Endothelial cell of umbilical vein (primary cell): Measurements from ENCODE around the gene APRT.
"Not testable (repeated sequence)": the region's sequence is repeated elsewhere in the genome, so short reads cannot be mapped to it uniquely, and the experiment has no call there.

Experiments
- CTCF ChIP-seq, 2 donors: IDR thresholded peaks; 1 replicate in 1 of 2; 2 replicates in 1 of 2; pipeline ENCODE4 v1.5.1; 2011; ENCODE audit warnings: low read length in 2 of 2, mild to moderate bottlenecking in 2 of 2, moderate library complexity in 2 of 2, control low read depth in 1 of 2, inconsistent platforms in 1 of 2, low read depth in 1 of 2; ENCODE audit not compliant: insufficient read depth in 1 of 2; ENCODE audit errors: extremely low read depth in 1 of 2
- EZH2 ChIP-seq: IDR thresholded peaks from 2 replicates; pipeline ENCODE4 v1.6.1; 2012; ENCODE audit warnings: borderline replicate concordance, low read depth, mild to moderate bottlenecking, moderate library complexity, low read length, inconsistent platforms; ENCODE audit not compliant: severe bottlenecking
- FOS ChIP-seq: IDR thresholded peaks from 2 replicates; pipeline ENCODE4 v1.6.1; 2011; ENCODE audit warnings: mild to moderate bottlenecking, low read length, moderate library complexity, borderline replicate concordance; ENCODE audit not compliant: insufficient read depth
- MYC ChIP-seq: IDR thresholded peaks from one replicate; pipeline ENCODE4 v1.6.1; 2011; ENCODE audit warnings: mild to moderate bottlenecking, low read depth, low read length
- POLR2A ChIP-seq: IDR thresholded peaks from 2 replicates; pipeline ENCODE4 v1.6.1; 2012; ENCODE audit warnings: low read depth, mild to moderate bottlenecking, control low read depth, low read length
- POLR2AphosphoS5 ChIP-seq: IDR thresholded peaks from 2 replicates; pipeline ENCODE4 v1.6.1; 2012; ENCODE audit warnings: low read depth, mild to moderate bottlenecking, control low read depth, low read length, moderate library complexity; ENCODE audit not compliant: insufficient read depth
- TF ChIP-seq, protein P1 (sequence below): IDR thresholded peaks from 2 replicates; pipeline ENCODE4 v1.6.1; 2011; ENCODE audit not compliant: insufficient read depth, insufficient read length

DNA sequence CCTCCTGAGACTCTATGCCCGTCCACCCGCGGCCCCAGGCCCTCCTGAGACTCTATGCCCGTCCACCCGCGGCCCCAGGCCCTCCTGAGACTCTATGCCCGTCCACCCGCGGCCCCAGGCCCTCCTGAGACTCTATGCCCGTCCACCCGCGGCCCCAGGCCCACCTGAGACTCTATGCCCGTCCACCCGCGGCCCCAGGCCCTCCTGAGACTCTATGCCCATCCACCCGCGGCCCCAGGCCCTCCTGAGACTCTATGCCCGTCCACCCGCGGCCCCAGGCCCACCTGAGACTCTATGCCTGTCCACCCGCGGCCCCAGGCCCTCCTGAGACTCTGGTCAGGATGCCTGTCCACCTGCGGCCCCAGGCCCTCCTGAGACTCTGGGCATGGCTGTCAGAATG is 39.9 kb downstream of the APRT start:
- TF ChIP-seq POLR2AphosphoS5; EZH2; CTCF (IDR thresholded peaks at IDR 0.05; ENCODE audit: extremely low read depth in 1 of 2, insufficient read depth in 1 of 2, low read depth in 1 of 2, low read length in 2 of 2); POLR2A; FOS; MYC: not testable (repeated sequence)
- TF ChIP-seq, protein P1, sequence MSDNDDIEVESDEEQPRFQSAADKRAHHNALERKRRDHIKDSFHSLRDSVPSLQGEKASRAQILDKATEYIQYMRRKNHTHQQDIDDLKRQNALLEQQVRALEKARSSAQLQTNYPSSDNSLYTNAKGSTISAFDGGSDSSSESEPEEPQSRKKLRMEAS = not testable (repeated sequence)
